Measurements from ENCODE around the gene SLC25A45.

- TF ChIP-seq CTCF (IDR thresholded peaks at IDR 0.05; ENCODE audit: insufficient read depth, low read depth, low read length) (no peak), EZH2 (IDR thresholded peaks at IDR 0.05; ENCODE audit: insufficient read depth, low read length) (no peak)
Observed at GRCh38 chr11:65353376-65353775, 29.1 kb downstream of the SLC25A45 start.
